B cell (primary cell): Measurements from ENCODE around the gene AP5S1.

Experiments used
- CTCF ChIP-seq: fragments of 200-600 bp; IDR thresholded peaks from one replicate; pipeline ENCODE4 v1.8.0; 2022; ENCODE audit warnings: antibody characterized with exemption, mild to moderate bottlenecking
- EZH2 ChIP-seq: IDR thresholded peaks from 2 replicates; pipeline ENCODE4 v1.6.1; 2012; ENCODE audit warnings: borderline replicate concordance, low read depth, mild to moderate bottlenecking, moderate library complexity, low read length; ENCODE audit not compliant: insufficient read depth, poor library complexity, severe bottlenecking

GRCh38 chr20:3876000-3876399, 55.7 kb downstream of the AP5S1 start:
- TF ChIP-seq CTCF = no peak
- TF ChIP-seq EZH2 = no peak
